ENCODE data around the gene GPC6. TPM values are rescaled to one million over a fixed set of nuclear protein-coding genes. Genes with fewer than 3 reads are reported as not detected.

The GPC6 gene
- total and polyA plus RNA-seq, 9 of the 15 experiments (the other 6 are each of a cell fraction or from before 2014, with no cell fraction given): under 0.01 to 0.20 (median 0.01) TPM; not detected in 4

- Histone ChIP-seq H3K9ac (ENCODE audit: insufficient read depth in 1 of 2, low read depth in 2 of 2, low read length in 2 of 2) (no peak overlapping the region), H3K4me1 (replicated peaks in 1 of 2; ENCODE audit: control insufficient read depth in 2 of 2, insufficient read depth in 2 of 2, low read length in 2 of 2) (no peaks in the 10 kb centered on the region), H3K36me3 (ENCODE audit: control insufficient read depth, insufficient read depth, low read length) (no peaks in the 10 kb centered on the region), H3K9me1 (ENCODE audit: control insufficient read depth, insufficient read depth, low read length) (no peaks in the 10 kb centered on the region), H3K27me3 (ENCODE audit: control insufficient read depth in 2 of 2, insufficient read depth in 2 of 2, low read length in 2 of 2) (no peaks in the 10 kb centered on the region), H2AFZ (ENCODE audit: low read depth, low read length) (no peak overlapping the region), H3K4me2 (ENCODE audit: insufficient read depth, low read length) (no peak overlapping the region), H3K4me3 (no peak overlapping the region), H3K79me2 (ENCODE audit: control insufficient read depth, insufficient read depth, low read length) (no peaks in the 10 kb centered on the region), H4K20me1 (replicated peaks; ENCODE audit: control insufficient read depth, insufficient read depth, low read length) (no peaks in the 10 kb centered on the region), H3K9me3 (replicated peaks; ENCODE audit: control insufficient read depth, insufficient read depth, low read depth, low read length) (no peaks in the 10 kb centered on the region), H3K27ac (ENCODE audit: extremely low read depth, low read depth, low read length) (no peak overlapping the region)
- TF ChIP-seq MEF2D (tag; conservative IDR thresholded peaks at IDR 0.05; ENCODE audit: low read depth) (no peak), ILK (tag; IDR thresholded peaks at IDR 0.05; ENCODE audit: borderline replicate concordance, low read depth) (no peak), ZBTB34 (CRISPR knock-in tag; IDR thresholded peaks at IDR 0.05) (no peak), ZNF280A (IDR thresholded peaks at IDR 0.05; ENCODE audit: low read depth, partially characterized antibody) (no peak), PURB (CRISPR knock-in tag; IDR thresholded peaks at IDR 0.05; ENCODE audit: low read depth) (no peak), NONO (IDR thresholded peaks at IDR 0.05; ENCODE audit: low read depth in 2 of 2, low read length in 1 of 2) (no peak), GATAD2B (IDR thresholded peaks at IDR 0.05; ENCODE audit: borderline replicate concordance) (no peak), ARID1B (IDR thresholded peaks at IDR 0.05) (no peak), HDAC2 (IDR thresholded peaks at IDR 0.05) (no peak), CBX8 (IDR thresholded peaks at IDR 0.05; ENCODE audit: borderline replicate concordance, extremely low read depth, low read depth, low read length, poor library complexity, severe bottlenecking) (no peak), RHOXF2B (CRISPR knock-in tag; conservative IDR thresholded peaks at IDR 0.05) (no peak), HNRNPLL (IDR thresholded peaks at IDR 0.05; ENCODE audit: low read depth, low read length, poor library complexity, severe bottlenecking) (no peak), KLF13 (tag; IDR thresholded peaks at IDR 0.05; ENCODE audit: borderline replicate concordance, low read depth) (no peak), ZNF174 (CRISPR knock-in tag; IDR thresholded peaks at IDR 0.05) (no peak), E4F1 (CRISPR knock-in tag; IDR thresholded peaks at IDR 0.05; ENCODE audit: borderline replicate concordance) (no peak)
- BruUV-seq (replicated peaks): no TSS peak
- 2% methylated on average over 3 of the region's 3 CpGs for WGBS (ENCODE audit: insufficient coverage, low coverage, missing lambda C conversion rate)
- FAIRE-seq: no peak
- ChIA-PET CTCF (ENCODE audit: low intra/inter-chr PET ratio) (no interaction called here), POLR2A (no interaction called here)
- in situ Hi-C loops (cut with MboI): no loop called here
- no peak for ATAC-seq
- no peak for DNase-seq (ENCODE audit: extremely low read depth in 1 of 4, low spot score in 3 of 4)
- intact Hi-C loops (cut with micrococcal nuclease): no loop called here
Measured at GRCh38 chr13:93653776-93654175, 427.2 kb downstream of the GPC6 start.
